Epithelial cell of proximal tubule (primary cell): ENCODE results near the gene FHL2. TPM values are rescaled to one million over a fixed set of nuclear protein-coding genes. Genes with fewer than 3 reads are reported as not detected.

ENCODE experiments used
- DNase-seq: peaks from one replicate; pipeline ENCODE4 v3.0.0-alpha.2; 2011; ENCODE audit warnings: low read depth
- H3K4me3 ChIP-seq: 2 replicates; pipeline ENCODE4 v1.5.1; 2011; ENCODE audit warnings: low read depth, mild to moderate bottlenecking, low read length
- CTCF ChIP-seq: conservative IDR thresholded peaks from 2 replicates; pipeline ENCODE4 v1.5.1; 2012; ENCODE audit warnings: low read depth, mild to moderate bottlenecking, low read length
- total RNA-seq: library from RNA; depleted of rRNA; stranded (reverse); fragments of >200 nt; gene quantifications from 2 replicates; pipeline ENCODE4 v1.2.3, GENCODE V29; 2015

The FHL2 gene
- total RNA-seq, 1 donor from 2014 or later: 237 TPM

GRCh38 chr2:105399207-105399861, 483 bp upstream of the FHL2 start:
- H3K4me3 ChIP-seq: peak overlapping the region; percentile 98
- DNase-seq: no peak

GRCh38 chr2:105397953-105398335, 907 bp downstream of the FHL2 start:
- no peak for DNase-seq
- peak overlapping the region; percentile 98 for H3K4me3 ChIP-seq
- TF ChIP-seq CTCF: no peak

More at GRCh38 chr2:105399207-105399861, 483 bp upstream of the FHL2 start:
- TF ChIP-seq CTCF: no peak

- no peak for TF ChIP-seq CTCF
- peak overlapping the region; percentile 98 for H3K4me3 ChIP-seq
- DNase-seq: no peak
These were observed 1.7 kb downstream of the FHL2 start for GRCh38 chr2:105397025-105397722.

- H3K4me3 ChIP-seq: peak overlapping the region; percentile 98
- no peak for TF ChIP-seq CTCF
- DNase-seq: peak; percentile 73
These were observed 2.4 kb downstream of the FHL2 start for GRCh38 chr2:105396254-105397024.

GRCh38 chr2:105395691-105396090, 3.2 kb downstream of the FHL2 start:
- no peak for TF ChIP-seq CTCF
- peak overlapping the region; percentile 98 for H3K4me3 ChIP-seq
- no peak for DNase-seq

- H3K4me3 ChIP-seq: peak overlapping the region; percentile 98
- no peak for DNase-seq
- TF ChIP-seq CTCF: no peak
These were observed 3.8 kb downstream of the FHL2 start for GRCh38 chr2:105394951-105395611.
